Dermis microvascular lymphatic vessel endothelial cell (primary cell): ENCODE measurements around the gene ZNF274. TPM values are rescaled to one million over a fixed set of nuclear protein-coding genes. Genes with fewer than 3 reads are reported as not detected.
"Not testable (repeated sequence)": the region's sequence is repeated elsewhere in the genome, so short reads cannot be mapped to it uniquely, and the experiment has no call there.

ENCODE experiments used
- DNase-seq, 2 donors: peaks; one replicate each; pipeline versions ENCODE4 v3.0.0 to v3.0.0-alpha.2; 2010; ENCODE audit warnings: low read depth in 2 of 2
- total RNA-seq: library from RNA; depleted of rRNA; stranded (reverse); fragments of >200 nt; gene quantifications from 2 replicates; pipeline ENCODE4 v1.2.1, GENCODE V29; 2014

The ZNF274 gene
- total RNA-seq, 1 donor from 2014 or later: 9.6 TPM

- no peak for DNase-seq
These were observed 29.6 kb downstream of the ZNF274 start for GRCh38 chr19:58212336-58213074.

GRCh38 chr19:58213075-58213369 lies 30.2 kb downstream of the ZNF274 start:
- no peak for DNase-seq

- no peak for DNase-seq
These were observed 34.2 kb downstream of the ZNF274 start for GRCh38 chr19:58217069-58217481.

- DNase-seq: no peak
These were observed 34.9 kb downstream of the ZNF274 start for GRCh38 chr19:58217607-58218391.

- peak in 1 of 2 donors; percentile 60 for DNase-seq
These were observed 36.0 kb downstream of the ZNF274 start for GRCh38 chr19:58218899-58219298.

GRCh38 chr19:58227964-58228584 lies 45.2 kb downstream of the ZNF274 start:
- DNase-seq: peak in 1 of 2 donors; percentile 43

GRCh38 chr19:58228585-58229254 lies 45.9 kb downstream of the ZNF274 start, which contains the start of gene ZNF544:
ZNF544 (plus strand) TSS chr19:58228914; CDS start chr19:58244024, 15,110 bp downstream.
- peak; percentile 53 to 87 for DNase-seq

GRCh38 chr19:58229255-58229639 lies 46.4 kb downstream of the ZNF274 start:
- peak in 1 of 2 donors; percentile 61 for DNase-seq

- no peak for DNase-seq
These were observed 54.5 kb downstream of the ZNF274 start for GRCh38 chr19:58237324-58237723.

GRCh38 chr19:58243351-58243750 lies 60.5 kb downstream of the ZNF274 start:
- no peak for DNase-seq

- DNase-seq: no peak
These were observed 66.0 kb downstream of the ZNF274 start for GRCh38 chr19:58248886-58249285.

- no peak for DNase-seq
These were observed 69.3 kb downstream of the ZNF274 start for GRCh38 chr19:58252102-58252685.

- DNase-seq: not testable (repeated sequence)
These were observed 75.4 kb downstream of the ZNF274 start for GRCh38 chr19:58258259-58258658.

- DNase-seq: no peak
These were observed 78.7 kb downstream of the ZNF274 start for GRCh38 chr19:58261600-58261967.

GRCh38 chr19:58261968-58262921 lies 79.4 kb downstream of the ZNF274 start:
- no peak for DNase-seq

- DNase-seq: no peak
These were observed 80.0 kb downstream of the ZNF274 start for GRCh38 chr19:58262922-58263296.
